Measurements from ENCODE around the gene PEAK1.

Gene PEAK1

DNA sequence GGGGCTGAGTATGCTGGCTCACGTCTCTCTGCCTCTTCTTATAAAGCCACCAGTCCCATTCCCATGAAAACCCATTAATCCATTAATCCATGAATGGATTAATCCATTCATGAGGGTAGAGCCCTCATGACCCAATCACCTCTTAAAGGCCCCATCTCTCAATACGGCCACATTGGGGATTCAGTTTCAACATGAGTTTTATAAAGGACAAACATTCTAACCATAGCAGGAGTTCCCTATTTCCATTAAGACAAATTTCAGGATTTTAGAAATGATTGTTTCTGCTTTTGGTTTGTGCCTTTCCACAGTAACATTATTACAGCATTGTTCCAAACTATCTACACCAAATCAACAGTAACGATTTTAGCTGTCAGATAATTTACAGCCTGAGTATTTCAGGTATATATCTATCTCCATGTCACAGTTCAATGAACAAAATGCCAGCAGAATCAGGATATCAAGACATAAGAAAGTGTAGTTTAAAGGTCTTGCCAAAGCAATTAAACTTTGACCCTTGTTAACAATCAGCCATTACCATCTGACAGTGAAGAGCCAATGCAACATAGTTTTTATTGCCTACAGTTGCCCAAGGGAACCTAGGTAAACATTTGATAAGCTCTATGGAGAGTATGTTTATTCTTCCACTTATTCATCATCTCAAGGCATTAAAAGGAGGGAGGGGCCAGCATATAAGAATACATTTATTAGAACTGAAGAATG lies 352.8 kb downstream of the PEAK1 start (continued):
- no peak; the same call in 1 of the 2 replicates for TF ChIP-seq ZNF214 (tag by site-specific recombination; IDR thresholded peaks at IDR 0.05; ENCODE audit: borderline replicate concordance)
- 0 out of 2 replicates have a peak, but pooled peaks have one; percentile 57 for TF ChIP-seq ZNF324 (tag by site-specific recombination; IDR thresholded peaks at IDR 0.05)
- TF ChIP-seq, protein P1, sequence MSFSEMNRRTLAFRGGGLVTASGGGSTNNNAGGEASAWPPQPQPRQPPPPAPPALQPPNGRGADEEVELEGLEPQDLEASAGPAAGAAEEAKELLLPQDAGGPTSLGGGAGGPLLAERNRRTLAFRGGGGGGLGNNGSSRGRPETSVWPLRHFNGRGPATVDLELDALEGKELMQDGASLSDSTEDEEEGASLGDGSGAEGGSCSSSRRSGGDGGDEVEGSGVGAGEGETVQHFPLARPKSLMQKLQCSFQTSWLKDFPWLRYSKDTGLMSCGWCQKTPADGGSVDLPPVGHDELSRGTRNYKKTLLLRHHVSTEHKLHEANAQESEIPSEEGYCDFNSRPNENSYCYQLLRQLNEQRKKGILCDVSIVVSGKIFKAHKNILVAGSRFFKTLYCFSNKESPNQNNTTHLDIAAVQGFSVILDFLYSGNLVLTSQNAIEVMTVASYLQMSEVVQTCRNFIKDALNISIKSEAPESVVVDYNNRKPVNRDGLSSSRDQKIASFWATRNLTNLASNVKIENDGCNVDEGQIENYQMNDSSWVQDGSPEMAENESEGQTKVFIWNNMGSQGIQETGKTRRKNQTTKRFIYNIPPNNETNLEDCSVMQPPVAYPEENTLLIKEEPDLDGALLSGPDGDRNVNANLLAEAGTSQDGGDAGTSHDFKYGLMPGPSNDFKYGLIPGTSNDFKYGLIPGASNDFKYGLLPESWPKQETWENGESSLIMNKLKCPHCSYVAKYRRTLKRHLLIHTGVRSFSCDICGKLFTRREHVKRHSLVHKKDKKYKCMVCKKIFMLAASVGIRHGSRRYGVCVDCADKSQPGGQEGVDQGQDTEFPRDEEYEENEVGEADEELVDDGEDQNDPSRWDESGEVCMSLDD (tag by site-specific recombination; IDR thresholded peaks at IDR 0.05) = no peak
- peak; percentile 80 for TF ChIP-seq KLF10 (tag by site-specific recombination; IDR thresholded peaks at IDR 0.05)

DNA sequence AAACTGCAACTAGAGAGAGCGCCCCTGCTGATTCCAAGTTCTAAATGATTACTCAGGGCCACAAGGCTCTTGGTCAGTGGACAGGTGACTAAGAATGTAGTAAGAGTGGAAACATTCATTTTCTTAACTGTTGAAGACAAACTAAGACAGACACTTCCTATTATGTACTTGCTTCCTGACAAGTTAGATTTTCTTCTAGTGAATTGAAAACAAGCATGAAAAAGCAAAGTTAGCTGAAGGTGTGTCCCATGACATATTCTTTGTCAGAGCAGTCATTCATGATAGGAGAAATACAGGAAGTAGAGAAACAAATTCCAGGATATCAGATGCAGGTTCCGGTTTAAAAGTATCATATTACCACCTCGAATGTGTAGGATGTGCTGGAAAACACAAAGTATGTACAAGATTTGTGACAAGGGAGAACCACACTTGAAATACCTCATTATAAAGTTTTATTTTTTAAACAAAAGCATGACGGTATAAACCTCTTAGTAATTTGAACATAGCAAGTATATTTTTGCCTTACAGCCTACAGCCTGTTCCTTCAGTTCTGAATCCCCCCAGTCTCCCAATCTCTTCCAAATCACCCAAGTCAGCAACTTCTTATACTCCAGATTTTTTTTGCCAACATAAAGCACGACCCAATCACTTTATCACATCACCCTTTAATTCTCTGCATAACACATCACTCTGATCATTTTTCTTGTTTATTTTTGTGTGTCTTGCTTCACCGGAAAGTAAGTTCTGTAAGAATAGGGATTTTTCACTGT lies 355.2 kb downstream of the PEAK1 start:
- Histone ChIP-seq H3K4me3 (ENCODE audit: low read depth, low read length) (no peak overlapping the region), H3K27ac (ENCODE audit: extremely low read depth, low read depth, low read length) (peak overlapping the region; percentile 35; the same call in 1 of the 2 replicates), H3K4me1 (ENCODE audit: control insufficient read depth, insufficient read depth, low read length) (peaks cover 77% of the 10 kb centered on the region), H3K9me3 (ENCODE audit: control insufficient read depth, insufficient read depth, low read depth, low read length) (no peaks in the 10 kb centered on the region), H3K36me3 (ENCODE audit: control insufficient read depth in 2 of 2, insufficient read depth in 1 of 2, low read length in 2 of 2) (peaks cover 5 to 8% of the 10 kb centered on the region in 2 experiments; a peak in 2 of 3 replicates)
- POLR2A ChIA-PET = interaction anchor here (0.5 kb wide), 1 partner anchor 755 kb away, joined by 4 read pairs; no protein-coding TSS in a partner anchor
- CTCF ChIA-PET = interaction anchor here (2.0 kb wide), 1 partner anchor 30 kb away, joined by 8 read pairs; no protein-coding TSS in a partner anchor
- peak; percentile 67; the same call in 1 of the 2 replicates for TF ChIP-seq ZNF600 (tag by site-specific recombination; IDR thresholded peaks at IDR 0.05)
- no peak for TF ChIP-seq ZNF585B (tag by site-specific recombination; IDR thresholded peaks at IDR 0.05)
- 0 out of 2 replicates have a peak, but pooled peaks have one; percentile 30 for TF ChIP-seq PRDM1 (tag by site-specific recombination; IDR thresholded peaks at IDR 0.05)
- TF ChIP-seq SP7 (tag by site-specific recombination; IDR thresholded peaks at IDR 0.05) = 0 out of 2 replicates have a peak, but pooled peaks have one; percentile 32
- no peak for TF ChIP-seq ZNF785 (tag by site-specific recombination; IDR thresholded peaks at IDR 0.05)
- no peak for TF ChIP-seq ZNF157 (tag by site-specific recombination; IDR thresholded peaks at IDR 0.05)
- peak; percentile 58; the same call in 1 of the 2 replicates for TF ChIP-seq TRIM28 (IDR thresholded peaks at IDR 0.05; ENCODE audit: borderline replicate concordance, low read length)
- peak; percentile 62 for TF ChIP-seq ZNF629 (tag by site-specific recombination; IDR thresholded peaks at IDR 0.05)
- TF ChIP-seq ZBTB17 (tag by site-specific recombination; IDR thresholded peaks at IDR 0.05) = 0 out of 2 replicates have a peak, but pooled peaks have one; percentile 40
- TF ChIP-seq ZNF658 (tag by site-specific recombination; IDR thresholded peaks at IDR 0.05) = no peak
- TF ChIP-seq MZF1 (tag by site-specific recombination; IDR thresholded peaks at IDR 0.05; ENCODE audit: borderline replicate concordance) = peak; percentile 54; the same call in 1 of the 2 replicates
- TF ChIP-seq ZNF792 (tag by site-specific recombination; IDR thresholded peaks at IDR 0.05) = no peak
- TF ChIP-seq, protein P2, sequence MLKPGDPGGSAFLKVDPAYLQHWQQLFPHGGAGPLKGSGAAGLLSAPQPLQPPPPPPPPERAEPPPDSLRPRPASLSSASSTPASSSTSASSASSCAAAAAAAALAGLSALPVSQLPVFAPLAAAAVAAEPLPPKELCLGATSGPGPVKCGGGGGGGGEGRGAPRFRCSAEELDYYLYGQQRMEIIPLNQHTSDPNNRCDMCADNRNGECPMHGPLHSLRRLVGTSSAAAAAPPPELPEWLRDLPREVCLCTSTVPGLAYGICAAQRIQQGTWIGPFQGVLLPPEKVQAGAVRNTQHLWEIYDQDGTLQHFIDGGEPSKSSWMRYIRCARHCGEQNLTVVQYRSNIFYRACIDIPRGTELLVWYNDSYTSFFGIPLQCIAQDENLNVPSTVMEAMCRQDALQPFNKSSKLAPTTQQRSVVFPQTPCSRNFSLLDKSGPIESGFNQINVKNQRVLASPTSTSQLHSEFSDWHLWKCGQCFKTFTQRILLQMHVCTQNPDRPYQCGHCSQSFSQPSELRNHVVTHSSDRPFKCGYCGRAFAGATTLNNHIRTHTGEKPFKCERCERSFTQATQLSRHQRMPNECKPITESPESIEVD (tag by site-specific recombination; IDR thresholded peaks at IDR 0.05) = peak; percentile 86
- no peak for TF ChIP-seq SETDB1 (IDR thresholded peaks at IDR 0.05; ENCODE audit: insufficient read length, low read length)
- 0 out of 2 replicates have a peak, but pooled peaks have one; percentile 14 for TF ChIP-seq IKZF3 (tag by site-specific recombination; IDR thresholded peaks at IDR 0.05)
- peak; percentile 24; the same call in 1 of the 2 replicates for TF ChIP-seq ZNF366 (tag by site-specific recombination; conservative IDR thresholded peaks at IDR 0.05)
- TF ChIP-seq ZBTB20 (tag by site-specific recombination; IDR thresholded peaks at IDR 0.05) = peak; percentile 92
- TF ChIP-seq ZNF175 (tag by site-specific recombination; IDR thresholded peaks at IDR 0.05) = no peak
- 0 out of 2 replicates have a peak, but pooled peaks have one; percentile 6 for TF ChIP-seq ZNF184 (tag by site-specific recombination; IDR thresholded peaks at IDR 0.05)
- no peak for TF ChIP-seq ZNF423 (tag by site-specific recombination; IDR thresholded peaks at IDR 0.05)

Measured in HEK293 (cell line).